Tibial artery (tissue), 4 donors: Measurements from ENCODE around the gene FAM241B.

Experiments
- DNase-seq, 2 donors: peaks; one replicate each; pipeline ENCODE4 v3.0.0-alpha.2; 2019
- H3K27ac ChIP-seq, 2 donors: fragments of 200-600 bp; sonication (generic) in 1 of 2; 1 replicate in 1 of 2; 2 replicates in 1 of 2; pipeline ENCODE4 v1.5.1; 2018 to 2019; ENCODE audit warnings: mild to moderate bottlenecking in 1 of 2
- H3K27me3 ChIP-seq, 2 donors: fragments of 200-600 bp; sonication (generic) in 1 of 2; one replicate each; pipeline versions ENCODE4 v1.5.1 to v1.6.0; 2016 to 2019
- H3K36me3 ChIP-seq, 3 donors: fragments of 200-600 bp; sonication (generic) in 2 of 3; one replicate each; pipeline ENCODE4 v1.5.1; 2016 to 2019; ENCODE audit warnings: mild to moderate bottlenecking in 2 of 3
- H3K4me1 ChIP-seq, 4 donors: fragments of 200-600 bp; sonication (generic) in 2 of 4; 1 replicate in 3 of 4; 2 replicates in 1 of 4; pipeline ENCODE4 v1.5.1; 2016 to 2019
- H3K4me3 ChIP-seq, 2 donors: fragments of 200-600 bp; sonication (generic) in 1 of 2; 1 replicate in 1 of 2; 2 replicates in 1 of 2; pipeline ENCODE4 v1.5.1; 2018 to 2019; ENCODE audit warnings: mild to moderate bottlenecking in 2 of 2
- H3K9me3 ChIP-seq, 3 donors: fragments of 200-600 bp; sonication (generic) in 1 of 3; one replicate each; pipeline ENCODE4 v1.5.1; 2016 to 2019
- CTCF ChIP-seq, 2 experiments: fragments of 200-600 bp in 1 of 2; fragments of 450-650 bp in 1 of 2; IDR thresholded peaks; one replicate each; pipeline ENCODE4 v1.5.1; 2017 to 2019; ENCODE audit warnings: antibody characterized with exemption in 2 of 2, mild to moderate bottlenecking in 1 of 2, moderate library complexity in 1 of 2
- intact Hi-C: fragments of 100-400 bp; cut with DNase I; formaldehyde crosslinking; loops from one replicate; pipeline ENCODE4 v1.15.0; 2023; ENCODE audit warnings: low total_unique reads

FAM241B gene

GRCh38 chr10:69619626-69620025 is 10.4 kb upstream of the FAM241B start:
- TF ChIP-seq CTCF (IDR thresholded peaks at IDR 0.05): no peak
- intact Hi-C loops: no loop called here
- H3K4me1 ChIP-seq: no peaks in the 10 kb centered on the region
- no peak for DNase-seq
- no peaks in the 10 kb centered on the region for H3K36me3 ChIP-seq
- H3K27me3 ChIP-seq: peaks cover 0 to 16% of the 10 kb centered on the region in 2 donors
- no peak overlapping the region for H3K4me3 ChIP-seq
- H3K9me3 ChIP-seq: no peaks in the 10 kb centered on the region
- no peak overlapping the region for H3K27ac ChIP-seq

- intact Hi-C loops: no loop called here
- no peak for DNase-seq
- H3K4me1 ChIP-seq: no peaks in the 10 kb centered on the region
- H3K9me3 ChIP-seq: no peaks in the 10 kb centered on the region
- H3K36me3 ChIP-seq: no peaks in the 10 kb centered on the region
- no peak overlapping the region for H3K27ac ChIP-seq
- TF ChIP-seq CTCF (IDR thresholded peaks at IDR 0.05): no peak
- no peak overlapping the region for H3K4me3 ChIP-seq
- peaks cover 0 to 16% of the 10 kb centered on the region in 2 donors for H3K27me3 ChIP-seq
These were observed 9.4 kb upstream of the FAM241B start for GRCh38 chr10:69620625-69621024.

- no peaks in the 10 kb centered on the region for H3K9me3 ChIP-seq
- H3K4me3 ChIP-seq: no peak overlapping the region
- H3K27me3 ChIP-seq: peaks cover 0 to 16% of the 10 kb centered on the region in 2 donors
- no peaks in the 10 kb centered on the region for H3K36me3 ChIP-seq
- no peak for DNase-seq
- intact Hi-C loops: no loop called here
- H3K4me1 ChIP-seq: peaks cover 0 to under 1% (median under 1%) of the 10 kb centered on the region in 4 donors
- TF ChIP-seq CTCF (IDR thresholded peaks at IDR 0.05): no peak
- no peak overlapping the region for H3K27ac ChIP-seq
These were observed 5.7 kb upstream of the FAM241B start for GRCh38 chr10:69624245-69624786.

GRCh38 chr10:69626826-69627225 is 3.2 kb upstream of the FAM241B start:
- TF ChIP-seq CTCF (IDR thresholded peaks at IDR 0.05): no peak
- Histone ChIP-seq H3K36me3 (no peaks in the 10 kb centered on the region), H3K27ac (no peak overlapping the region), H3K4me3 (no peak overlapping the region), H3K4me1 (peaks cover 0 to 17% (median 10%) of the 10 kb centered on the region in 4 donors), H3K9me3 (no peaks in the 10 kb centered on the region), H3K27me3 (no peaks in the 10 kb centered on the region)
- intact Hi-C loops: no loop called here
- DNase-seq: no peak

GRCh38 chr10:69628891-69629290 is 1.2 kb upstream of the FAM241B start:
- no peak for DNase-seq
- H3K9me3 ChIP-seq: no peaks in the 10 kb centered on the region
- H3K27ac ChIP-seq: no peak overlapping the region
- no peak for TF ChIP-seq CTCF (IDR thresholded peaks at IDR 0.05)
- no peaks in the 10 kb centered on the region for H3K27me3 ChIP-seq
- H3K4me1 ChIP-seq: peaks cover 0 to 17% (median 10%) of the 10 kb centered on the region in 4 donors
- H3K4me3 ChIP-seq: no peak overlapping the region
- intact Hi-C loops: no loop called here
- peaks cover 0 to 12% (median 0%) of the 10 kb centered on the region in 3 donors for H3K36me3 ChIP-seq

- no peak for DNase-seq
- Histone ChIP-seq H3K36me3 (peaks cover 0 to 12% (median 0%) of the 10 kb centered on the region in 3 donors), H3K27ac (peak overlapping the region; percentile 56 to 72), H3K9me3 (no peaks in the 10 kb centered on the region), H3K4me1 (peaks cover 0 to 17% (median 10%) of the 10 kb centered on the region in 4 donors), H3K4me3 (peak overlapping the region; percentile 55 to 92), H3K27me3 (no peaks in the 10 kb centered on the region)
- no peak for TF ChIP-seq CTCF (IDR thresholded peaks at IDR 0.05)
- intact Hi-C loops: no loop called here
These were observed 539 bp upstream of the FAM241B start for GRCh38 chr10:69629519-69629896.
